ENCODE results near the gene PCDHGB3.
A peak's percentile ranks its signal among the peaks of the same experiment; 100 is the strongest.
"Not testable (repeated sequence)": the region's sequence is repeated elsewhere in the genome, so short reads cannot be mapped to it uniquely, and the experiment has no call there.

The PCDHGB3 gene

DNA sequence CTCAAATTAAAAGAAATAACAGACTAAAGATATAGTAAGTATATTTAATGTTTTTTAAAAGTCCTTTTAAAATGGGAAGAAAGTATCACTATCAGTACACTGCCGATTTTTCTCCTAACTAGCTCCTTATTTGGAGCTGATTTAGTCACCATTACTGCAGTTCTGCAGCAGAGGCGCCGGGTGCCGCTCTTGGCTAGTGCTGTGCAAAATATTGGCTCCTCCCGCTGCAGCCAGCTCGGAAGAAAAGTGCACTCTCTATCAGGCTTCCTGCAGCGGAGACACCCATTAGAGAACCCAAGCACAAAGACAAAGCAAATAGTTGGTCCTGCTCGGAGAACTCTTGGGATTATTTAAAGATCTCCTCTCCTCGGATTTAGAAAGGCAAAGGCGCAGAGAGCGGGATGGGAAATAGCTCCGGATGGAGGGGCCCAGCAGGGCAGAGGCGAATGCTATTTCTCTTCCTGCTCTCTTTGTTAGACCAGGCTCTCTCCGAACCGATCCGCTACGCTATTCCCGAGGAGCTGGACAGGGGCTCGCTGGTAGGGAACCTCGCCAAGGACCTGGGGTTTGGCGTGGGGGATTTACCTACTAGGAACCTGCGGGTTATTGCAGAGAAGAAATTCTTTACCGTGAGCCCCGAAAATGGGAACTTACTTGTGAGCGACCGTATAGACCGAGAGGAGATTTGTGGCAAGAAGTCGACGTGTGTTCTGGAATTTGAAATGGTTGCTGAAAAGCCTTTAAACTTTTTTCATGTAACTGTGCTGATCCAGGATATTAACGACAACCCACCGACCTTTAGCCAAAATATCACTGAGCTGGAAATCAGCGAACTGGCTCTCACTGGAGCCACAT, at the start of gene PCDHGB3:
TSS of gene PCDHGB3 (plus strand) at position 249 of the 855 bp plus-strand sequence. CDS start at position 402, 153 bp downstream.
- DNase-seq (peak; percentile 13), ATAC-seq (peak; percentile 43)
- H3K36me3 Mint-ChIP-seq (ENCODE audit: low read depth), result peaks cover 32% of the 10 kb centered on the region
- H3K27ac Mint-ChIP-seq, result no peak within 1 kb of the TSS
- peaks cover 43% of the 10 kb centered on the region for H3K9me3 Mint-ChIP-seq
- peaks cover 74% of the 10 kb centered on the region for H3K27me3 Mint-ChIP-seq
- H3K4me3 Mint-ChIP-seq, result peak within 1 kb of the TSS; percentile 62
- peaks cover 2% of the 10 kb centered on the region for H3K4me1 Mint-ChIP-seq

DNA sequence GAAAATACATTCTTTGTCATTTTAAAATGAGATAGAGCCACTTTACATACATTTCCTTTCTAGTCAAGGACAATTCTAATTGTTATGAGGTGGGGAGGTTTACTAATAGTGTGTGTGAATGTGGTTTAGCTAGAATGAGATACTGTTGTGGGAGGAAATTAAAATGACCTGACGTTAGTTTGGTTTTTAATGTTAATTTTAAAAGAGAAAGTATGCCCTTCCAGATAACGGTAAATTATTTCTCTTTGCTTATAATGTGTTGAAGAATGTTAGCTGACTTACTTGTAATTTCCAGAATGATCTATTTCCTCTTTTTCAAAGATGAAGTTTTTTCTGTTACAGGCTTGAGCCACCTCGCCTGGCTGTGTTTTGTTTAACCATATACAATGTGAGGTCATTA, 47.8 kb upstream of the PCDHGB3 start:
- Mint-ChIP-seq H3K4me3 (no peak overlapping the region), H3K4me1 (peaks cover 43% of the 10 kb centered on the region), H3K27me3 (peaks cover 9% of the 10 kb centered on the region), H3K9me3 (peaks cover 59% of the 10 kb centered on the region), H3K27ac (no peak overlapping the region), H3K36me3 (ENCODE audit: low read depth) (peaks cover 52% of the 10 kb centered on the region)
- no peak for DNase-seq
- ATAC-seq, result no peak

DNA sequence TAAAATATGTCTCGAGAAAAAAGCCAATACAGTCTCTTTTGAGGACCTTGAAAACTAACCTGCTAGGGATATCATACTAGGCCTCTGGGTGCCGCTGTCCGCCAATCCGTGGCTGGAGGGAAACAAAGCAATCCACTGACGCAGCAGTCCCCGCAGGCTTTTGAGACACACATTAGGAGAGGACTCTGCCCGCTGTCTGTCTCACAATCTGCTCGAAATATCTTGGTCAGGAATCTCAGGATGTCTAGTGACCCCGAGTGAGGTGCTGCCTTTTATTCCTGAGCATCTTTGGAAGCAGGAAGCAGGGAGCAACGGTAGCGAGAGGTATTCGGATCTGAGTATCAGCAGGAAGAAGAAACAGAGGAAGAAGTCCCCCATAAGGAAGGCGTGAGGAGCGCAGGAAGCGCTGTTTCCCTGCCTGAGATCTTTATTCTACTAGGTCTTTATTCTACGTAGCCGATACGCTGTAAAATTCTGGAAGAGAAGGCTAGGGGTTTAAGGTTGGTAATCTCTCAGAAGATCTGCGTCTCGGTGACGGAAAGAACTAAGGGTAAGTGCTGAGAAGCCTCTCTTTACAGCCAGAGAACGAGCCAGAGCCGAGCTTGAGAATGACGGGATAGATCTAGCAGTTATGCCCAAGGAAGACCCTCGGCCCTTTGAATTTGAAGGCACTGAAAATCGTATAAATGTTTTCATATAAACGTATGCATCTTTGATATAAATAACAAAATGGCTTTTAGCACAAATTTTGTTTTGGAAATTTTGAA, 43.8 kb upstream of the PCDHGB3 start:
- H3K4me1 Mint-ChIP-seq, result peaks cover 14% of the 10 kb centered on the region
- peaks cover 58% of the 10 kb centered on the region for H3K9me3 Mint-ChIP-seq
- peak overlapping the region; percentile 76 for H3K27ac Mint-ChIP-seq
- ATAC-seq (peak; percentile 87), DNase-seq (peak; percentile 61)
- H3K4me3 Mint-ChIP-seq, result peak overlapping the region; percentile 85
- H3K27me3 Mint-ChIP-seq, result peaks cover 43% of the 10 kb centered on the region
- peaks cover 25% of the 10 kb centered on the region for H3K36me3 Mint-ChIP-seq (ENCODE audit: low read depth)

DNA sequence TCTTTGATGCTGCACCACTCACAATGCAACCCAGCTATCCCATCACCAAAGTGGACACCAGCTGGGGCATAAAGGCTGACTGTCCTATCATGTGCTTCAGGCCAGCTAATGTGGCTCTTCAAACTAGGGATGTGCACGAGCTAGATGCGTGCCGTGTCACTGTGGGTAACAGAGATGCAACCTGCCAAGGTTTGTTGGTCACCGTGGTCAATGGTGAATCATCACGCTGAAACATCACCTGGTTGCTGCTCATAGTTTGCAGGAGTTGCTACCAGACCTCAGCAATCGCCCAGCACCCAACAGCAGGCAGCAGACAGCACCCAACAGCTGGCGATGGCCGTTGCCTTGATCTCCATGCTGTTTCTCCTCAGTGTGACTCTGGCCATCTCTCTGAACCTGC, 41.8 kb upstream of the PCDHGB3 start:
- peaks cover 56% of the 10 kb centered on the region for H3K9me3 Mint-ChIP-seq
- peaks cover 18% of the 10 kb centered on the region for H3K36me3 Mint-ChIP-seq (ENCODE audit: low read depth)
- ATAC-seq, result no peak
- H3K4me1 Mint-ChIP-seq, result peaks cover 5% of the 10 kb centered on the region
- DNase-seq, result no peak
- no peak overlapping the region for H3K4me3 Mint-ChIP-seq
- H3K27ac Mint-ChIP-seq, result no peak overlapping the region
- H3K27me3 Mint-ChIP-seq, result peaks cover 56% of the 10 kb centered on the region

DNA sequence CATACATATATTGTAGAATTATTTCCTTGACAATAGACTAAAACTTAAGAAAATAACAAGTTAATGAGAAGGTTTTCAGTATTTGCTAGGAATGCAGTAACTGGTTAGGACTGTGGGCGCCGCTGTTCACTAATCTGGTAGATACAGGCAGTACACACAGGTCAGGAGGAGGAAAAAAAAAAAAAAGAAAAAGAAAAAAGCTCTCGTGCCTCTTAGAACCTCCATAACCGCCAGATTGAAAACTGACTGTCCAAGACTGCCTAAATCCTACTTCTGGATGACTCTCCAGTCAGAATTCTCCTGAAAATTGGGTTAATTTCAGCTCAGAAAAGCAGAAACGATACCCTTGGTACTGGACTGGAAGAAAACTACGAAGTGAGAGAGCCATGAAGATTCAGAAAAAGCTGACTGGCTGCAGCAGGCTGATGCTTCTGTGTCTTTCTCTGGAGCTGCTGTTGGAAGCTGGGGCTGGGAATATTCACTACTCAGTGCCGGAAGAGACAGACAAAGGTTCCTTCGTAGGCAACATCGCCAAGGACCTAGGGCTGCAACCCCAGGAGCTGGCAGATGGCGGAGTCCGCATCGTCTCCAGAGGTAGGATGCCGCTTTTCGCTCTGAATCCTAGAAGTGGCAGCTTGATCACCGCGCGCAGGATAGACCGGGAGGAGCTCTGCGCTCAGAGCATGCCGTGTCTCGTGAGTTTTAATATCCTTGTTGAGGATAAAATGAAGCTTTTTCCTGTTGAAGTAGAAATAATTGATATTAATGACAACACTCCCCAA, 39.6 kb upstream of the PCDHGB3 start, which contains the start of gene PCDHGA1:
TSS of gene PCDHGA1 (plus strand) at position 216 of the 782 bp plus-strand sequence.
- ATAC-seq, result no peak
- peaks cover 75% of the 10 kb centered on the region for H3K27me3 Mint-ChIP-seq
- no peak within 1 kb of the TSS for H3K4me3 Mint-ChIP-seq

DNA sequence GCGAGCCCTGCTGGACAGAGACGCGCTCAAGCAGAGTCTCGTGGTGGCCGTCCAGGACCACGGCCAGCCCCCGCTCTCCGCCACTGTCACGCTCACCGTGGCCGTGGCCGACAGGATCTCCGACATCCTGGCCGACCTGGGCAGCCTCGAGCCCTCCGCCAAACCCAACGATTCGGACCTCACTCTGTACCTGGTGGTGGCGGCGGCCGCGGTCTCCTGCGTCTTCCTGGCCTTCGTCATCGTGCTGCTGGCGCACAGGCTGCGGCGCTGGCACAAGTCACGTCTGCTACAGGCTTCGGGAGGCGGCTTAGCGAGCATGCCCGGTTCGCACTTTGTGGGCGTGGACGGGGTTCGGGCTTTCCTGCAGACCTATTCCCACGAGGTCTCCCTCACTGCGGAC, 37.5 kb upstream of the PCDHGB3 start:
- DNase-seq, H3K4me1 Mint-ChIP-seq, H3K27ac Mint-ChIP-seq, H3K4me3 Mint-ChIP-seq, ATAC-seq: not testable (repeated sequence)
- Mint-ChIP-seq H3K36me3 (ENCODE audit: low read depth) (peaks cover 20% of the 10 kb centered on the region), H3K9me3 (peaks cover 75% of the 10 kb centered on the region), H3K27me3 (peaks cover 82% of the 10 kb centered on the region)

More for the DNA sequence above, 39.6 kb upstream of the PCDHGB3 start, which contains the start of gene PCDHGA1:
- Mint-ChIP-seq H3K36me3 (ENCODE audit: low read depth) (peaks cover 23% of the 10 kb centered on the region), H3K4me1 (peaks cover 5% of the 10 kb centered on the region), H3K9me3 (peaks cover 72% of the 10 kb centered on the region), H3K27ac (no peak within 1 kb of the TSS)
- DNase-seq, result no peak

DNA sequence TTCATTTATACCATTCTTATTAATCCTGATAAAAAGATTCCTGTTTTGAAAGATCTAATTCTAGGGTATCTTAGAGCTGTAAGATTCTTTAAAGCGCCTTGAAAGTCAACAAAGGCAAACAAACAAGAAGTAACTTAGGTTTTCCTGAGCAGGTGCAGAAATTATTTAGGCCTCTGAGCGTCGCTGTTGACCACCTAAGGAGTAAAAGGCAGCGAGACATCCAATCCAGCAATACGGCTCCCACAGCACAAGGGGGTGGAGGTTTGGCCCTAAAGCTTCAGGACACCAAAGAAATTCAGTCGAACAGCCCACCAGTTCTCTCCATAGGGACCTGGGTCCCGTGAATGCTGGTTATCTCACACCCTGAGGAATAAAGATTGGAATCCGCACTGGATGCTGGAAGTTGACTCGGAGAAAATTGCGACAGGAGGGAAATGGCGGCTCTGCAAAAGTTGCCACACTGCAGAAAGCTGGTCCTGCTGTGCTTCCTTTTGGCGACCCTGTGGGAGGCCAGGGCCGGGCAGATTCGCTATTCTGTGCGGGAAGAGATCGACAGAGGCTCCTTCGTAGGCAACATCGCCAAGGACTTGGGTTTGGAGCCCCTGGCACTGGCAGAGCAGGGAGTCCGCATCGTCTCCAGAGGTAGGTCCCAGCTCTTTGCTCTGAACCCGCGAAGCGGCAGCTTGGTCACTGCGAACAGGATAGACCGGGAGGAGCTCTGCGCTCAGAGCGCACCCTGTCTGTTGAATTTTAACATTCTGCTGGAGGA, 31.3 kb upstream of the PCDHGB3 start, which contains the start of gene PCDHGA2:
TSS of gene PCDHGA2 (plus strand) at position 223 of the 769 bp plus-strand sequence.
- Mint-ChIP-seq H3K27ac (no peak within 1 kb of the TSS), H3K4me1 (no peaks in the 10 kb centered on the region), H3K36me3 (ENCODE audit: low read depth) (peaks cover 24% of the 10 kb centered on the region), H3K9me3 (peaks cover 71% of the 10 kb centered on the region), H3K4me3 (no peak within 1 kb of the TSS), H3K27me3 (peaks cover 85% of the 10 kb centered on the region)
- DNase-seq, result no peak
- ATAC-seq, result no peak

DNA sequence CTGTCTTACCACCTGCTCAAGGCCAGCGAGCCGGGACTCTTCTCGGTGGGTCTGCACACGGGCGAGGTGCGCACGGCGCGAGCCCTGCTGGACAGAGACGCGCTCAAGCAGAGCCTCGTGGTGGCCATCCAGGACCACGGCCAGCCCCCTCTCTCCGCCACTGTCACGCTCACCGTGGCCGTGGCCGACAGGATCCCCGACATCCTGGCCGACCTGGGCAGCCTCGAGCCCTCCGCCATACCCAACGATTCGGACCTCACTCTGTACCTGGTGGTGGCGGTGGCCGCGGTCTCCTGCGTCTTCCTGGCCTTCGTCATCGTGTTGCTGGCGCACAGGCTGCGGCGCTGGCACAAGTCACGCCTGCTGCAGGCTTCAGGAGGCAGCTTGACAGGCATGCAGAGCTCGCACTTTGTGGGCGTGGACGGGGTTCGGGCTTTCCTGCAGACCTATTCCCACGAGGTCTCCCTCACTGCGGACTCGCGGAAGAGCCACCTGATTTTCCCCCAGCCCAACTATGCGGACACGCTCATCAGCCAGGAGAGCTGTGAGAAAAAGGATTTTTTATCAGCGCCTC, 29.2 kb upstream of the PCDHGB3 start:
- not testable (repeated sequence) for ATAC-seq, DNase-seq, H3K4me3 Mint-ChIP-seq, H3K4me1 Mint-ChIP-seq, H3K27ac Mint-ChIP-seq
- Mint-ChIP-seq H3K27me3 (peaks cover 81% of the 10 kb centered on the region), H3K36me3 (ENCODE audit: low read depth) (peaks cover 34% of the 10 kb centered on the region), H3K9me3 (peaks cover 65% of the 10 kb centered on the region)

DNA sequence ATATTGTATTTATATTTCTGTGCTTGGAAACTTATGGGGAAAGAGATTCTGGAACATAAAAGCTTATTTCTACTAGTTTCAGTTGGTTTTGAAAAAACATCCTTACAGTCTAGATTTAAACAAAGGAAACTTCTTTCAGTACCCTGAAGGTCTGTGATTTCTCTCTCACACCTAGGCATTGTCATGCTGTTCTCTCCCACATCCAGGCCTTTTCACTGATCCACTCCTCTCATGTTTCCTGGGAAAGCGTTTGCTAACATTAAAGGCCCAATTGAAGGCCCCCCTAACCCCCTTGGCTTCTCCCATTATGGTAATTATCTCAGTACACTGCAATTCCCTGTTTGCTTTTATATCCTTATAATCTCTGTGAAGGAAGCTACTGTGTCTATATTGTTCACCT, 27.3 kb upstream of the PCDHGB3 start:
- Mint-ChIP-seq H3K27ac (no peak overlapping the region), H3K4me1 (no peaks in the 10 kb centered on the region), H3K27me3 (peaks cover 74% of the 10 kb centered on the region), H3K36me3 (ENCODE audit: low read depth) (peaks cover 34% of the 10 kb centered on the region), H3K4me3 (no peak overlapping the region), H3K9me3 (peaks cover 56% of the 10 kb centered on the region)
- DNase-seq (no peak), ATAC-seq (no peak)

DNA sequence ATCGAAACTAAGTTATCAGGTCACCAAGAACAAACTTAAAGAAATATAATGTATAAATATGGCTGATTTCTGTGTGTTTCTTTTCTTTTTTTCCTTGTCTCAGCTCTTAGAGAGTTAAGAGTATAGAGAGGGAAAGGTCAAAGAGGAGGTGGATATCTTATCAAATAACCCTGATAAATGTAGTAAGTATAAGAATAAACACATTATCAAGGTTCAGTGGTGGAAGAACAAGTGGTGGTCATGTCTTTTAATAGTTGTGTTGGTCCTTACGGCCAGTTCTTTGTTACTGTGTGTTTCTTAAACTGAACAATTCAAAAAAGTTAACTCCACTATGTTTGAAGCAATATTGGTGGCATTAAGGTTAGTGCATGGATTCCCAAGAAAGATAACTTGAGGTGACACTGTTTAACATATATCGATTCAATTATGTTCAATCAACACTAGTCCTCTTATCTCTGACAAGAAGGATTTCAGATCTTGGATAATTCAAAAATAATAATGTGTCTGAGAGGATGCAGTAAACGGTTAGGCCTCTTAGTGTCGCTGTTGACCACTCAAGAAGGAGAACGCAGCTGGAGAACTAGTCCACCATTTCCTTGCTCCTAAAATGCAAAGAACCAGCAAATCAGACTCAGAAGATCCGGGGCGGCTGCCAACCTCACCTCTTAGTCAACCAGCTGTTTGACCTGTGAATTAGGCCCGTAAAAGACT, 26.6 kb upstream of the PCDHGB3 start, which contains the start of gene PCDHGA3:
TSS of gene PCDHGA3 (plus strand) at position 588 of the 711 bp plus-strand sequence. CDS start 205 bp downstream, outside the sequence.
- H3K4me1 Mint-ChIP-seq, result no peaks in the 10 kb centered on the region
- ATAC-seq (no peak), DNase-seq (no peak)
- peaks cover 50% of the 10 kb centered on the region for H3K9me3 Mint-ChIP-seq
- peaks cover 31% of the 10 kb centered on the region for H3K36me3 Mint-ChIP-seq (ENCODE audit: low read depth)
- peaks cover 68% of the 10 kb centered on the region for H3K27me3 Mint-ChIP-seq
- no peak within 1 kb of the TSS for H3K4me3 Mint-ChIP-seq
- H3K27ac Mint-ChIP-seq, result no peak within 1 kb of the TSS

DNA sequence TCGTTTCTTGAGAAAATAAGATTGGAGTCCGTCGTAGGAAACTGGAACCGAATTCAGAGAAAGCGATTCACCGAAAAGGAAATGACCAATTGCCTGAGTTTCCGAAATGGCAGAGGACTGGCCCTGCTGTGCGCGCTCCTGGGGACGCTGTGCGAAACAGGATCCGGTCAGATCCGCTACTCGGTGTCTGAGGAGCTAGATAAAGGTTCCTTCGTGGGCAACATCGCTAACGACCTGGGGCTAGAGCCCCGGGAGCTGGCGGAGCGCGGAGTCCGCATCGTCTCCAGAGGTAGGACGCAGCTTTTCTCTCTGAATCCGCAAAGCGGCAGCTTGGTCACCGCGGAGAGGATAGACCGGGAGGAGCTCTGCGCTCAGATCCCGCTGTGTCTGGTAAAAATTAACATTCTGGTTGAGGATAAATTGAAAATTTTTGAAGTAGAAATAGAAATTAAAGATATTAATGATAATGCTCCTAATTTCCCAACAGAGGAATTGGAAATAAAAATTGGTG, 26.0 kb upstream of the PCDHGB3 start:
- Mint-ChIP-seq H3K27ac (no peak overlapping the region), H3K36me3 (ENCODE audit: low read depth) (peaks cover 28% of the 10 kb centered on the region), H3K4me3 (no peak overlapping the region), H3K27me3 (peaks cover 67% of the 10 kb centered on the region), H3K9me3 (peaks cover 51% of the 10 kb centered on the region), H3K4me1 (no peaks in the 10 kb centered on the region)
- ATAC-seq, result no peak
- DNase-seq, result no peak

DNA sequence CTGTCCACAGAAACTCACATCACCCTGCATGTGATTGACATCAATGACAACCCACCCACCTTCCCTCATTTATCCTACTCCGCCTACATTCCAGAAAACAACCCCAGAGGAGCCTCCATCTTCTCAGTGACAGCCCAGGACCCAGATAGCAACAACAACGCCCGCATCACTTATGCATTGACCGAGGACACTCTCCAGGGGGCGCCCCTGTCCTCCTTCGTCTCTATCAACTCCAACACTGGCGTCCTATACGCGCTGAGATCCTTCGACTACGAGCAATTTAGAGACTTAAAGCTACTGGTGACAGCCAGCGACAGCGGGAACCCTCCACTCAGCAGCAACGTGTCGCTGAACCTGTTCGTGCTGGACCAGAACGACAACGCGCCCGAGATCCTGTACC, 24.7 kb upstream of the PCDHGB3 start:
- Mint-ChIP-seq H3K27ac (no peak overlapping the region), H3K36me3 (ENCODE audit: low read depth) (peaks cover 25% of the 10 kb centered on the region), H3K4me3 (no peak overlapping the region), H3K4me1 (no peaks in the 10 kb centered on the region), H3K27me3 (peaks cover 62% of the 10 kb centered on the region), H3K9me3 (peaks cover 54% of the 10 kb centered on the region)
- DNase-seq (no peak), ATAC-seq (no peak)

Measured in activated naive CD8-positive, alpha-beta T cell treated with anti-CD3 and anti-CD28 coated beads, Interleukin-2, amount 50 U/mL, for 24 hours (primary cell).